HG03108 (cell line): ENCODE measurements around the gene FAM200B.
"Not testable (repeated sequence)": the region's sequence is repeated elsewhere in the genome, so short reads cannot be mapped to it uniquely, and the experiment has no call there.

Source experiments
- ATAC-seq: cut with Tn5 transposase; IDR thresholded peaks from one replicate; pipeline ENCODE4 v1.9.1; 2021; ENCODE audit warnings: moderate library complexity; ENCODE audit not compliant: unreplicated experiment

FAM200B gene

DNA sequence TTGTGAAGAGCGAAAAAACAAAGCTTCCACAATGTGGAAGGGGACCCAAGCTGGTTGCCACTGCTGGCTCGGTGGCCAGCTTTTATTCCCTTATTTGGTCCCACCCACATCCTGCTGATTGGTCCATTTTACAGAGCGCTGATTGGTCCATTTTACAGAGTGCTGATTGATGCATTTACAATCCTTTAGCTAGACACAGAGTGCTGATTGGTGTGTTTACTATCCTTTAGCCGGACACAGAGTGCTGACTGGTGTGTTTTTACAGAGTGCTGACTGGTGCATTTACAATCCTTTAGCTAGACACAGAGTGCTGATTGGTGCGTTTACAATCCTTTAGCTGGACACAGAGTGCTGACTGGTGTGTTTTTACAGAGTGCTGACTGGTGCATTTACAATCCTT lies 51.4 kb downstream of the FAM200B start:
- not testable (repeated sequence) for ATAC-seq

DNA sequence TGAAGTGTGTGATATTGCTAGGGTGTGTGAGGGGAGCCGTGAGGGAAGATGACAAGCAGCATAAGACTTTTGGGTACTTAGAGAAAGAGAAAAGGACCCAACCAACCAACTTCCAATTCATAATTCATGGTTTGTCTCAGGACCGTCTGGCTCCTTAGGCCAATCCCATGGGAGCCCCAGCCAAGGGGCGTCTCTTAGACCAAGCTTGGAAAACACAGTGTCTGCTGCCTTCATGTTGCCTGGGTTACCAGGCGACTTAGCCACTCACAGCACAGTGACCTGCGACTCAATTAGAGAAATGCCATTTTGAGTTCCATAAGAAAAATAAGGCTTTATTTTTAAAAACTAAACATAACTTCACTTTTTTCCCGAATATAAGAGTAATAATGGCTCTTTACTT lies 53.9 kb downstream of the FAM200B start:
- no peak for ATAC-seq

DNA sequence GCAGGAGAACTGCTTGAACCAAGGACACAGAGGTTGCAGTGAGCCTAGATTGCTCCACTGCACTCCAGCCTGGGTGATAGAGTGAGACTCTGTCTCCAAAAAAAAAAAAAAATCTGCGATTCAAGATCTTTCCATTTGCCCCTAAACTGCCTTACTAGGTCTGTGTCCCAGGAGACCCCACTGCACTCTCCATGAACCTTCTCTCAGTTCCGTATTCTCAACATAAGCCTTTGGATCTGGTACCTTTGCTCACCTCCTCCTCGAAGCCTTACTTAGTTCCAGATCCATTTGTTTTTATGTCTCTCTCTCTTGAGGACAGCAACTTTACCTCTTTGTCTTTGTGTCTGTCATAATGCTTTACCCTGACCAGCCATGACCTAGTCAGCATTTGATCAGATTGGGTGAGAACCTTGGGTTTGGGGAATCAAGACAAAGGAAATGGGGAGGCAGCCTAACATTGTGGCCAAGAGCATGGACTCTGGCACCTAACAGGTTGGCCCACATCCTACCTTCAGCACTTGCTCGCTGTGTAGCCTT lies 55.0 kb downstream of the FAM200B start:
- ATAC-seq, result no peak

DNA sequence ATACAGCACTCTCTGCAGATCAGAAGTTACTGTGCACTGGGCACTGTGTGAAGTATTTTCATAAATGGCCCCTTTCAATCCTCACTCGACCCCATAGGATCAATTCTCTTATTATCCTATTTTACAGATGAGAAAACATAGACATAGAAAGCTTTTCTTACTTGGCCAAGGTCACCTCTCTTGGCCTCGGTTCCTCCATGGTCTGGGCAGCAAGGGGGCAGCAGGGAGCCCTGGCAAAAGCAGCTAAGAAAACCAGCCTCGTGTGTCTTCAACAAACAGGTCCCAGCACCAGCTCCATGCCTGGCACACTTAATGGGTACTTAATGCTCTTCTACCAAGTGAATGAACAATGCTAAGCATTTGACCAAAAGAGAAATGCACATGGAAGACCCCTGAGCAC lies 55.6 kb downstream of the FAM200B start:
- no peak for ATAC-seq

DNA sequence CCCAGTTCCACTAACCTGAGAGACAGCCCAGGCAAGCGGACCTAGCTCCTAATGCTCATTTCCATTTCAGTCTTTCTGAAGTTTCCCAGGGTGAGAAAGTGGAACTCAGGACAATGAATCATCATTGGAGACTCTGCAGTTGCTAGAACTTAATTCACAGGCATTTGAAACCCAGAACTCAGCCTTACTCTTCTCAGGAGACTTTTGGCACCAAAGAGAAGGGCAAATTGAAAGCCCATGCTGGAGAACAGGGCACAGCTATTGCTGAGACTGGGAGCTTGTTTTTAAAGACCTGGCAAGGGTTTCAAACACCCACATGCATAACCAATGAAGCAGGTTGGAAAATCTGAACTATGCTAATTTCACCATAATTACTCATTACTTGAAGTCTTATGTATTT lies 57.2 kb downstream of the FAM200B start:
- no peak for ATAC-seq
